Activated CD4-positive, alpha-beta T cell treated with anti-CD3 and anti-CD28 coated beads, Interleukin-2, amount 50 U/mL, for 4 hours (primary cell): ENCODE measurements around the gene GALM.
"Not testable (repeated sequence)": the region's sequence is repeated elsewhere in the genome, so short reads cannot be mapped to it uniquely, and the experiment has no call there.

ENCODE experiments used
- DNase-seq, 2 experiments: peaks; one replicate each; pipeline ENCODE4 v3.0.0-alpha.2; 2020

GALM gene

DNA sequence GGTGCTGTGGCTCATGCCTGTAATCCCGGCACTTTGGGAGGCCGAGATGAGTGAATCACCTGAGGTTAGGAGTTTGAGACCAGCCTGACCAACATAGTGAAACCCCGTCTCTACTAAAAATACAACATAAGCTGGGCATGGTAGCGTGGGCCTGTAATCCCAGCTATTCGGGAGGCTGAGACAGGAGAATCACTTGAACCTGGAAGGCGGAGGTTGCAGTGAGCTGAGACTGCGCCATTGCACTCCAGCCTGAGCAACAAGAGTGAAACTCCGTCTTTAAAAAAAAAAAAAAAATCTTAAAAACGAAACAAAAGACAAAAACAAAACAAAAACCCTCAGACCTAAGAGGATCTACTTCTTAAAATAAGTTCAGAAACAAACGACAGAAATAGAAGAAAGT lies 16.7 kb downstream of the GALM start:
- DNase-seq, result not testable (repeated sequence)

DNA sequence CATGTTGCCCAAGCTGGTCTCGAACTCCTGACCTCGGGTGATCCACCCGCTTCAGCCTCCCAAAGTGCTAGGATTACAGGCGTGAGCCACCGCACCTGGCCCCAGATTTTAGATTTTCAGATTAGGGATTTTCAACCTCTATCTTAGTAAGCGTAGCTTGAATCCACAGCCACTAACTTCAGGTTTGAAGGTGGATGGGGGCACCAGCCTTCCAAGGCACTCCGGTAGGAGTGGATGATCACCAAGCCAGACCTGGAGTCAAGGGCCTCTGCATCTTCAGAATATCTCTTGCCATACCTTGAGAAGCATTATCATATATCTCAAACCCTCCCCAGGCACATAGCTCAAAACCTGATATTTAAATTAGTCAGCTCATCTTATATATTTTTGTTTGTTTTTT lies 17.9 kb downstream of the GALM start:
- DNase-seq, result no peak

DNA sequence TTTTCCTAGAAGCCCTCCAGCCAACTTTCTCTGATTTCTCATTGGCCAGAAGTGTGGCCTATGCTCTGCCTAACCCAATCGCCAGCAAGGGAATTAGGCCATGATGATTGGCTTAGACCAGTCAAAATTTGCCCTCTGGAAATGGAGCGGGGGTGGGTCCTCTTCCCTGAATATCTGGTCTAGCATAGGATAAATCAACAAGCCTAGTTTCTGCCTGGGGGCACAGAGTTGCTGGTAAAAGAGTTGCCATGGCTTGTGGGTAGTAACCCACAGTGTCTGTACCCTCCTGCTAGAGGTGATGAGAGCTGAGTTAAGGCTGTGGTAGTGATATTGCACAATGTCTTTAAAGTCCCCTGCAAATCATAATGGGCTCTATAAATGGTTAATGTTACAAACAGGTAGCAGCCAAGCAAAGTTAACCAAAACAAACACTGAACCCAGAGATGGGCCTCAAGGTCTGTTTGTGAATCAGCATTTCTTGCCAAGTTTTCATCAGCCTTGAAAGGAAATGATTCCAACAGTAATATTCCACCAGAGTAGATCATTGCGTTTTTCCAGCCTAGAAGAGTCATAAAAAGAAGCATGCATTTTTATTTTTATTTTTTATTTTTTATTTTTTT lies 19.3 kb downstream of the GALM start:
- no peak for DNase-seq

DNA sequence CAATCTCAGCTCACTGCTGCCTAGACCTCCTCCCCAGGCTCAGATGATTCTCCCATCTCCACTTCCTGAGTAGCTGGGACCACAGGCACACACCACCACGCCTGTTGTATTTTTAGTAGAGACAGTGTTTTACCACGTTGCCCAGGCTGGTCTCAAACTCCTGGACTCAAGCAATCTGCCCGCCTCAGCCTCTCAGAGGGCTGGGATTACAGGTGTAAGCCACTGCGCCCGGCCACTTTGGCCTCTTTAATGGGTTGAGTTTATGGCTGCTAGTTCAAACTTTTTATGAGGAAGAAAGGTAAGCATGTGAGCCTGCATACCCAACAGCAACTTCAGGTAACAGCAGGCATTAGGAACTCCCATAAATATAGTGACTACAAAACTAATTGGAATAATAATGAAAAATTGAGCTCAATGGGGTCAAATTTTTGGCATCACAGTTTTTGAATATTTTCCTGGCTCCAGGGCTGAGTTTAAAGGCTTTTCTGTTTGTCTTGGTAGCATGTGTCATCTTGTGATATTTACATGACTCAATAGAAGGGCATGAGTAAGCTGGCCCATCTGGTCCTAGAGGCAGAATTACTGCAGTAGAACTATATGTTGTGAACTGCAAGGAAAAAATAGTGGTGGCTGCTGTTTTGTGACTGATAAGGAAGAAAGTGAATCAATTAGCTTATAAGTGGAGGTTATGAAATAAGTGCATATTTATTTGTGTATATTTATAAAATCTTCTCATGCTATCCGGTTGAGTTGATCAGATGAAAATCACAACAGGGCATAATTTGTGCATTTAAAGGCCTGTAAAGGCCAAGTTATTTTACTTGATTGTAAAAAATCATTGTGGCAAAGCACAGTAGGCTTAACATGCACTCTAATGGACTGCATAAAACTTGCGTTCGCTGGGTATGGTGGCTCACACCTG lies 24.8 kb downstream of the GALM start:
- DNase-seq, result no peak

DNA sequence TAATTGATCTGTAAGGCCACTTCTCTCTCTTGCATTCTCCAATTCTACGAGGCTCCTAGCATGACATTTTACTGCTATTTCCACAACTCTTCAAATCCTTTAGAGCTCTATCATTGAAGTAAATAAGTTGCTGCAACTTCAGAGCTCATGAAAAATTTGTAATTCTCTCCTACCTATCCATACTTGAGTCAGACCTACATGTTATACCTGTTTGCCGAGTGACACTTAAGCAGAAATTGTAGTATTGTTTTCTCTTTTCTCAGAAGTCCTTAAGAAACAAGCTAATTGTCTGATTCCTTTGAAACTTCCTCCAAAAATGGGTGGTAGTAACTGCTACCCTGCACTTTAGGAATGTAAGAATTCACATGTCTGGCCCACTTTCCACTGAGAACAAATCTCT lies 26.1 kb downstream of the GALM start:
- no peak for DNase-seq

DNA sequence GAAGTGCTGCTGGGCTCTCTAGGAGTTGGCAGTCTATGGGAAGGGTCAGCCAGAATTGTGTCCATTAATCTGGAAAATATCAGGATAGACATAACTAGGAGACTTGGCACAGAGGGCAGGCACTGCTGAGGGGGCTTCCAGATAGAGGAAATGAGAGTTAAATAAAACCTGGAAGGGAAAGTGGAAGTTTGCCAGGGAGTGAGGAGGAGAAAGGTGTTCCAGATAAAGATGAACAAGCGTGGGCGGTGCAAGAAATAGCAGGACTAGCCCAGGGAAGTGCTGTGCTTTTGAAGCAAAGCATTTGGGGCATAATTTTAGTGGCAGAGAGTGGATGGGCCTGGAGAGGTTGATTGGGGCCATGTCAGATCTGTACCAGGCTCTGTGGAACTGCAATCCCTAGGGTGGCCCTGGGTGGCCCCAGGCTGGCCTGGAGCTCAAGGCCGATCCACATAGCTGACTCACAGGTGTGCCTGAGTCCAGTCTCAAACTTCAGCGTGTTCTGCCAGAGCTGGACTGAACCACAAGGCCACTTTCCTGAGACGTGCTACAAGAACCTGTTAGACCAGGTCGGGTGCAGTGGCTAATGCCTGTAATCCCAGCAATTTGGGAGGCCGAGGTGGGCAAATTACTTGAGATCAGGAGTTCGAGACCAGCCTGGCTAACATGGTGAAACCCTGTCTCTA lies 26.9 kb downstream of the GALM start:
- no peak for DNase-seq

DNA sequence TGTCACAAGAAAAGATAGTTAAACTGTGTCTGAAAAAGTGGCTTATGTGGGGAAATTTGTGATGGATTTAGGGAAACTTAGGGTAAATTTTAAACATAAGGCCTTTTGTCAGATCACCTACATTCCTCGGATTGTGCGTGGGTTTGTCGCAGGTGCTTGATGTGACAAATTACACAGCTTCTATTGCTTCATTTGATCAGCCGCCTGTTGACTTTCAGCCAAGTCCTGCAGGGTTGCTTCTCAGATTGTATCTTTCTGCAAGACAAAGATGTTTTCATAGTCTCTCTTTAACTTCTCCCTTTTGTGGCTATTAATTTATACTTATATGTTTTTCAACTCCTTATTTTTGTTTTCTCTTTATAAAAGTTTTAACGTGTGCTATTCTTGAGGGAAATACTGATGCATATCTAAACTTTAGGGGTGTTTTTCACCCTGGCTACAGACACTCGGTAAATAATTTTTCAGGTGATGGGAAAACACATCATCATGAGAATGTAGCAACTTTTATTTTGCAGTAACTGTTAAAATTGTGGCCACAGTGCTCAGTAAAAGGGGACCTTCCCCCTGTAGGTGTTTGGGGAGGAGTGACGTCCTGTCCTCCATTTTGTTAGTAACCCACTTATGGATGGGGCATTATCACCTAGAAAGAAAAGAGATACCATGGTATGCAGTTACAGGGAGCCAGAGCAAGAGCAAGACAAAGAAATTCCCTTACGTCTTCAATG lies 31.4 kb downstream of the GALM start:
- DNase-seq, result peak in 1 of 2 experiments; percentile 19

DNA sequence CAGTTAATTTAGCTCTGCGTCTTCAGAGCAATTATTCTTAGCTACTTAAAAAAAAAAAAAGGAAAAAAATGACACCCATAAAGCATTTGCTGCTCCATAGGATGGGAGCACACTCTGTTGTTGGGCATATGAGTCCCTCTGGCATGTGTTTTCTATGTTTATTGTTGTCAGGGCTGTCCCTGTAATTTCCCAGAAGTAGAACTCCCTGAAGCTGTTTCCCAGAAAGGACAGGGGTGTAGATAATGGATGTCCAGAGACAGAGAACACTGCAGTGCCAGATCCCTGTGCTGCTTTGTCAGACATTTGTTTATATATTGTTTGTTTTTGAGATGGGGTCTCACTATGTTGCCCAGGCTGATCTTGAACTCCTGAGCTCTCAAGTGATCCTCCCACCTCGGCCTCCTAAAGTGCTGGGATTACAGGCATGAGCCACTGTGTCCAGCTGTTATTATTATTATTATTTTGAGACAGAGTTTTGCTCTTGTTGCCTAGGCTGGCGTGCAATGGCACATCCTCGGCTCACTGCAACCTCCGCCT lies 32.6 kb downstream of the GALM start:
- DNase-seq, result no peak

DNA sequence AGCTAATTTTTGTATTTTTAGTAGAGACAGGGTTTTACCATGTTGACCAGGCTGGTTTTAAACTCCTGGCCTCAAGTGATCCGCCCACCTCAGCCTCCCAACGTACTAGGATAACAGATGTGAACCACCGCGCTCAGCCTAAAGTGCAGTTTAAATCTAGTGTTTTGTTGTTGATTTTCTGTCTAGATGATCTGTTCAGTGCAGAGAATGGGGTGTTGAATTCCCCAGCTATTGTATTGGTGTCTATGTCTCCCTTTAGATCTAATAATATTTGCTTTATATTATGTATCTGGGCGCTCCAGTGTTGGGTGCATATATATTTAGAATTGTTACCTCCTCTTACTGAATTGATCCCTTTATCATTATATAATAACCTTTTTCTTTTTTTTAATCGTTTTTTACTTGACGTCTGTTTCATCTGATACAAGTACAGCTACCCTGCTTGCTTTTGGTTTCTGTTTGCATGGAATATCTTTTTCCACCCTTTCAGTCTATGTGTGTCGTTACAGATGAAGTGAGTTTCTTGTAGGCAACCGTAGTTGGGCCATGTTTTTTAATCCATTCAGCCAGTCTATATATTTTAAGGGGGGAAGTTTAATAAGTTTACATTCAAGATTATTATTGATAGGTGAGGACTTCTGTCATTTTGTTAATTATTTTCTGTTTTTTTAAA lies 34.3 kb downstream of the GALM start:
- no peak for DNase-seq

DNA sequence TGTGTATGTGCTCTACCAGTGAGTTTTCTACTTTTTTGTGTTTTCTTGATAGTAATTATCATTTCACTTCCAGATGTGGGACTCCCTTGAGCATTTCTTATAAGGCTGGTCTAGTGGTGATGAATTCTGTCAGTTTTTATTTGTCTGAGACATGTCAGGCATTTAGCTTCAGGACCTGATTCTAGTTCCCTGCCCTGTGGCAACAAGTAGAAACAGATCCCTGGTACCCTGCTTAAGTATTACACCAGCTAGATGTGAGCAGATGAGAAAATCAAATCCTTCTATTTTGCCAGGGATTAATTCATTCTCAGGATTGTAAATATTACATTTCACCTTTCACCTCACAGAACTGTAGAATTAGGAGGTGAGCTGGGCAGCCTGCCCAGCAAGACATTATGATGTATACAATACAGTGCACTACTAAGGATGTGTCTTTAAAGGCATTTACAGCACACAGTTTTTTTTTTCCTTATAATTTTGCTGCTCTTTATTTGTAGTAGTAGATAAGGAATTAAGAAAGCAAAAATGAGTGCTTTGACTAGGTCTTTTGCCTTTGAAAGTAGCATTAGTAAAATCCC lies 35.1 kb downstream of the GALM start:
- DNase-seq, result no peak

DNA sequence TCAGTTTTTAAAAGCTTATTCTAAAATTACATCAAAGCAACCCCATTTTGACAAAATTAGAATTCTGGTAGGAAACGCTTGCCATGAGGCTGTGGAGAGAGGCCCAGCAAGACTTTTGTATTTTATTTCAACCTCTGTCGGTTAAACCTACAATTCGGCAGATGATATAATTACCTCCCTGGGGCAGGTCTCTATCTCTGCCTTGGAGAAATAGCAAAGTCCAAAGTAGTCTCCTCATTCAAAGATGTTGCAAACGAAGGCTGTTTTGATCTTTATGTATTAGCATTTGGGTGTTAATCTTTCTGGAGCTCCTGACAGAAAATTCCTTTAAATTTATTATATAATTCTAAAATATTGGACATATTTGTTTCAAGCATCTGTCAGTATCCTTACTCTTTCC lies 35.6 kb downstream of the GALM start:
- no peak for DNase-seq

DNA sequence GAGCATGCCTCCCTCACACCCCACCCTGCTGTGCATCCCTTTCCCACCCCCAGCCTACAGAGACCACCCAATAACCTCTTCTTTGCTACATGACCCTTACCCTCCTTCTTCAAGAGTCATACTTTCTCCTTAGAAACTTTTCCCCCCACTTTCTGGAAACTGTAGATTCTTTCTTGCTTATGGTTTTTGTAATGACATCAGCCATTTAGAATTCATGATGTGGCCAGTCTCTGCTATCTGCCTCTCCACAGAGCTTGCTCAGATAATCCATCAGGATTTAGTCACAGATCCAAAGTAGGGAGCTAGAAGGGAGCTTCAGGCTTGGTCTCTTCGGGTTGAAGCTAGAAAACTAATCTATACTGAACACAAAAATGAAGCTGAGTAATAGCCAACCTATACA lies 36.5 kb downstream of the GALM start:
- DNase-seq, result no peak

DNA sequence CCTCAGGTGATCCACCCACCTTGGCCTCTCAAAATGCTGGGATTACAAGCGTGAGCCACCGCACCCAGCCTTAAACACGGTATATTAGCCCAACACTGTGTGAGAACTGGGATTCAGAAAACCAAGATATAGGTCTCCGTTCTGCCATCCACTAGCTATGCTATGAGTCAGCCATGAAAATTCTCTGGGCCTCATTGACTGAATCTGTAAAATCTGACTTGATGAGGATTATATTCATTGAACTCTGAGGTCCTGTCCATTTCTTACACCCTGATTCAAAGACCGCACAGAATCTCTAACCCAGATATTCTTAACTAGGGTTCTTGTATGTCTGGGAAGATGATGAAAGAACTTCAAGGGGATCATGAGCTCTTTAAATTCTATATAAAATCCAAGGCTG lies 37.4 kb downstream of the GALM start:
- DNase-seq, result not testable (repeated sequence)

DNA sequence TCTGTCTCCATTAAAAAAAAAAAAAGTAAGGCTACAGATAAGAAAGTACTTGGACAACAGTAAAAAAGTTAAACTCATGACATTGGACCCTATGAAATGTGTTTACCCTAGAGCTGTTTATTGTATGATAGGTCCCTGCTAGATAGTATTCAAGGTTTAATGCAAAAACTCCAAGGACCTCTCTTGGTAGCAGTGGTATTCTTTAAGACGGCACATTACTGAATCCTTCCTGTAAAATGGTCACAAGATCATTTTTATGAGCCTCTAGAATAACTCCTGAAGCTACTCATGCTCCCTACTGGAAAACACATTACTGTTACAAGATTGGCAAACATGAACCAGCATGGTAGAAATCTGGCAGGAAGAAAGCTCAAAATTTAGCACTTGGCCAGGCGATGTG lies 38.8 kb downstream of the GALM start:
- DNase-seq, result no peak

DNA sequence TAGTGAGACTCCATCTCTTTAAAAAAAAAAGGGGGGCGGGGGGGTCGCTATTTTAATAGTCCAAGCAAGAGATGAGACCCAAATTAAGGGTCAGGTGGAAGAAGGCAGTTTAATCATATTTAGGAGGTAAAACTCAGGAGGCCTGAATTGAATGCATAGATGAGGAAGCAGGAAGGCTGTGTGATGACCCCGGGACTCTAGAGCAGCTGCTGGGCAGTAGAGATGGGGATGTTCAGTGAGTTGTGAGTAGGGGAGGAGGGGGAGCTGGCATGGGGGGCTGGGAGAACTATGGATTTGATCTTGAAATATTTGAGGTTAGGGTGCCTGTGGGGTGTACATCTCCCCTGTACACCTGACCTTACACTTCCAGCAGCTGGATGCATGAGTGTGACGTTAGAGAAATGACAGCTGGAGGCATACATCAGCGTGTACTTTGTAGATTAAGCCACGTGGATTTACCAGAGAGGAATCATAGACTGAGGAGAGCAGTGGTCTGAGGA lies 41.0 kb downstream of the GALM start:
- no peak for DNase-seq

DNA sequence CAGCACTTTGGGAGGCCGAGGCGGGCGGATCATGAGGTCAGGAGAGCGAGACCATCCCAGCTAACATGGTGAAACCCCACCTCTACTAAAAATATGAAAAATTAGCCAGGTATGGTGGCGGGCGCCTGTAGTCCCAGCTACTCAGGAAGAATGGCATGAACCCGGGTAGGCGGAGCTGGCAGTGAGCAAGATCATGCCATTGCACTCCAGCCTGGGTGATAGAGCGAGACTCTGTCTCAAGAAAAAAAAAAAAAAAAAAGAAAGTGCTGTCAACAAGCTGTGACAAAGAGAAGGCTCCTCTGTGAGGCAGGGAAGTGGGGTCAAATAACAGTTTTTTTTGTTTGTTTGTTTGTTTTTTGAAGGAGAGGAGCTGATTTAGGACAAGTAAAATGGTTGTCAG lies 42.6 kb downstream of the GALM start:
- DNase-seq, result not testable (repeated sequence)

DNA sequence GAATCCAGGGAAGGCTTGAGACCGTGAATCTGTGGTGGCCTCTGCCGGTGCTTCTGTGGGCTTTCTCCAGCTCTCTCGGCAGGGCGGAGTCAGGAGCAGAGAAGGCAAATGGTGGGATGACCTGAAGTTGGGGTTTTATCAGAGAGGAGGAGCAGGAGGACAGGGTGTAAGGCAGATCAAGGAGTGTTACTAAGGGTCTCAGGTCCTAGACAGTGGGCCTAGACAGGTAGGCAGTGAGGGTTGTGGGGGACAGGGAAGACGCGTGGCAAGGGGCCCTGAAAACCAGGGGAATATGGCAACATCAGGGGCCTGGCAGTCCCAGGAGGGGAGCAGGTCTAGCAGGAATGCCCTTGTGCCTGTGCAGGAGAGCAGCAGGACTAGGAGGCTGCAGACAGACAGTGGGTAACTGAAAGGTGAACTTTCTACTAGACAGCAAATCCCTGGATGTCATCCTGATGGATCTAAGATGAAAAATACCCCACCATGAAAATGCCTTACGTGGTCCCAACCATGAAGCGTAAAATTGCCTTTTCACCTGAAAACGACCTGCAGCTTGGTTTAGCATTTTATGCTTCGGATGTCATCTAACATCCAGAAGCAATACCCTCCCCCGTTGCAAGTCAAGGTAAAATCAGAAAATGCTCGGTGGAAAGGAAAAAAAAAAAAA lies 43.1 kb downstream of the GALM start:
- no peak for DNase-seq

DNA sequence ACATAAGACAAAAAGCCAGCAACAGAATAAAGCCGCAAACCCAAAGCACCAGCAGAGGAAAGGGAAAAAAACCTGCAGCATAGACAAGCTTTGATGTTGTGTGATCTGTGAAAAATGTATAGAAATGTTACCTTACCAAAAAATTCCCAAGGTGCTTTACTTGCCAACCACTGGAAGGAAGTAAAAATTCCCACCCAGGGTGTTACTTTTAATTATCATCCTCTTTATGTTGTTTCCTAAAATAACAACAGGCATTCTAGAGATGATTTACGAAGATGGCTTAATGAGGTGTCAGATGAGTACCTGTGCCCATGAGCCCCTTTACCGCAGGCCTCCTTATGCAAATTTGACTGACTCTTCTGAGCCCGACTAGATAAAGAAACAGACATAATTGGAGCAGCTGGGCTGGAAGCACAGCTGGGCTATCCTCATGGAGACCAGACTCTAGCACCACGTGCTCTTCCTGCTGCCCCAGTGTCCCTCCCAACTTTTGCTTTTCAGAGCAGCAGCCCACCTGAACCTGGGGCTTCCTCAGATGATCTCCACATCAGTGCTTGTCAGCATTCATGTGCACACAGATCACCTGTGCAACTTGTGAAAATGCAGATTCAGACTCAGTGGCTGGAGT lies 43.8 kb downstream of the GALM start:
- DNase-seq, result peak in 1 of 2 experiments; percentile 17

DNA sequence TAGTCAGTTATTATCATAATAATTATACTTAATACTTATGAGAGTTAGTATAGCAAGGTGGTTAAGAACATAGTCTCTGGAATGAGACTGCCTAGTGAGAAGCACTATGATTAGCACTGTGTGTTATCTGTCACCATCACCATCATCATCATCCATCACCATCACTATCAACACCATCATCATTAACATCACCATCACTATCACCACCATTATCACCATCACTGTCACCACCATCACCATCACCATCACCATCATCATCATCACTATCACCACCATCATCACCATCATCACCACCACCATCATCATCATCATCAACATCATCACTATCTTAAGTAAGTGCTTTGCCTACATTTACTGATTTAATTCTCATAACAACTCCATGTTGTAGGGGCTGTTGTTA lies 45.6 kb downstream of the GALM start:
- no peak for DNase-seq

DNA sequence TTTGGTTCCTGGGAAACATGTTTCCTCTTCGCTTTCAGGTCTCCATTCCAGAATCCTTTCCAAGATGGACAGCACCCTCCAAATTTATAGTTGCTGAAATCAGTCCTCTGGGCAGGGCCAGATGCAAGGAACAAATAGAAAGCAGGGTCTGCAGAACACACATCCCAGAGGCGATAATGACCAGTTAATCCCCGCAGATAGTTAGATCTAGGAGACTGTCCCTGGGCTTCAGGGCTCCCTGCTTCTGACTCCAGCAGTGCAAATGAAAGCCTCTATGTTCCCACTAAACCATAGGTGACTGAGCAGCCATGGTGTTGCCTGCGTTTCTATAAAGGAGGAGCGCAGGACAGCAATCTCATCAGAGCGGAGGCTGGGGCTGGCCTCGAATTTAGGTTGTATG lies 46.5 kb downstream of the GALM start:
- DNase-seq, result no peak

DNA sequence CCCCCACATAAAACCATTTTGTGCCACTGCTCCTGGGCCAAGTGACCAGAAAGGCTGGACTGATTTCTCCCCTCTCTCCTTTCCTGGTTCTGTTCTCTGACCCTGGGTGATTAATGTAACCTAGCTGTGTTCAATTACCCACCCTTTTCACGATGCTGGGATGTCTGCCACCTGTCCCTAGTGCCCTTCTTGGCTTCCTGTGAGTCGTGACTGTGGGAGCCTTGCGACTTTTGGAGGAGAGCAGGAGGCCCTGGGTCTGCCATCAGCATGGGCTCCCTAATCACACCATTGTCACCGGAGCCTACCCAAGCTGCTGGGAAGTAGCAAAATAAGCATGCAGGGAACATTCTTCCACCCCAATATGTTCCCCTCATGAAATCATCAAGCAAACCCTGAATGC lies 47.0 kb downstream of the GALM start:
- DNase-seq, result no peak
